Kidney epithelial cell (primary cell): Measurements from ENCODE around the gene SRPX2. TPM values are rescaled to one million over a fixed set of nuclear protein-coding genes. Genes with fewer than 3 reads are reported as not detected.

Source experiments
- DNase-seq: peaks from one replicate; pipeline ENCODE4 v3.0.0-alpha.2; 2010; ENCODE audit warnings: low read depth
- H3K27me3 ChIP-seq: 2 replicates; pipeline ENCODE4 v1.6.0; 2011; ENCODE audit warnings: low read length; ENCODE audit not compliant: control insufficient read depth, insufficient read depth
- H3K36me3 ChIP-seq: 2 replicates; pipeline ENCODE4 v1.5.1; 2011; ENCODE audit warnings: low read length; ENCODE audit not compliant: control insufficient read depth, insufficient read depth
- H3K4me3 ChIP-seq: 2 replicates; pipeline ENCODE4 v1.5.1; 2011; ENCODE audit warnings: low read depth, mild to moderate bottlenecking, control low read depth, low read length
- total RNA-seq: library from RNA; depleted of rRNA; stranded (reverse); fragments of >200 nt; gene quantifications from 2 replicates; pipeline ENCODE4 v1.2.3, GENCODE V29; 2015
- TF ChIP-seq, protein P1 (sequence below): IDR thresholded peaks from 2 replicates; pipeline ENCODE4 v1.5.1; 2011; ENCODE audit warnings: mild to moderate bottlenecking, moderate library complexity, low read length, control low read depth, inconsistent platforms; ENCODE audit not compliant: insufficient read depth, poor library complexity, severe bottlenecking

SRPX2 gene, protein sequence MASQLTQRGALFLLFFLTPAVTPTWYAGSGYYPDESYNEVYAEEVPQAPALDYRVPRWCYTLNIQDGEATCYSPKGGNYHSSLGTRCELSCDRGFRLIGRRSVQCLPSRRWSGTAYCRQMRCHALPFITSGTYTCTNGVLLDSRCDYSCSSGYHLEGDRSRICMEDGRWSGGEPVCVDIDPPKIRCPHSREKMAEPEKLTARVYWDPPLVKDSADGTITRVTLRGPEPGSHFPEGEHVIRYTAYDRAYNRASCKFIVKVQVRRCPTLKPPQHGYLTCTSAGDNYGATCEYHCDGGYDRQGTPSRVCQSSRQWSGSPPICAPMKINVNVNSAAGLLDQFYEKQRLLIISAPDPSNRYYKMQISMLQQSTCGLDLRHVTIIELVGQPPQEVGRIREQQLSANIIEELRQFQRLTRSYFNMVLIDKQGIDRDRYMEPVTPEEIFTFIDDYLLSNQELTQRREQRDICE
- 1.4 and 1.8 TPM in 2 replicates for total RNA-seq

DNA sequence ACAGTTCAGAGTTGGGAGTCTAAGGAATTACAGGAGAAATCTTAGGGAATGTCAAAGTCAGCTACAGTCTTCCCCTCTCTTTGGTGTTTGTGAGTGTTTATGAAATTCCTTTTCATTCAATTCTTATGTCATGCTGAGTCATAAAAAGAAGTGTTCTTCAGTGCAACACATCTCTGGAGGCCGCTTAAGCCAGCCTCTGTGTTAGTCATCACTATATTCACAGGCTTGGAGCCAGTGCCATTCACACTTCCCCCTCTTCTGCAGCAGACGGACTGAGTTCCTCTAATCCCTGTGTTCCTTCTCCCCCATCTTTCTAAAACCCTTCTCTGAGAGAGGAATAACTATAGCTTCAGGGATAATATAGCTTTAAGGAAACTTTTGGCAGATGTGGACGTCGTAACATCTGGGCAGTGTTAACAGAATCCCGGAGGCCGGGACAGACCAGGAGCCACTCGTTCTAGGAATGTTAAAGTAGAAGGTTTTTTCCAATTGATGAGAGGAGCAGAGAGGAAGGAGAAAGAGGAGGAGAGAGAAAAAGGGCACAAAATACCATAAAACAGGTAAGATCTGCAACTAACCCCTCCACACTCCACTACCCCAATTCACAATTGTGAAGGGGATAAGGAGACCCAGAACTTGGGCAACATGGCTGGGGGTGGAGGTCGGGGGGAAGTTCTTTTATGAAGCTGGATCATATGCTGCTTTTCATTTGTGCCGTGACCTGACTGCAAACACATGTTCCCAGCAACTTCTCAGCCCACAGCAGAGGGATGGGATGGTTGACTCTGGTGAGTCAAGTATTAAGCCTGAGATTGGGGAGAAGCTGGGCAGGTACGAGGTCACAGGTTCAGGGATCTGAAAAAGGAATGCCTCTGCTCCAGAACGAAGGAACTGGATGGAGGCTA is at the start of gene SRPX2:
Gene SRPX2, plus strand, starts transcription at position 244 of the 905 bp plus-strand sequence. CDS start 2,124 bp downstream, outside the sequence.
- H3K36me3 ChIP-seq: no peaks in the 10 kb centered on the region
- H3K4me3 ChIP-seq: no peak within 1 kb of the TSS
- TF ChIP-seq, protein P1, sequence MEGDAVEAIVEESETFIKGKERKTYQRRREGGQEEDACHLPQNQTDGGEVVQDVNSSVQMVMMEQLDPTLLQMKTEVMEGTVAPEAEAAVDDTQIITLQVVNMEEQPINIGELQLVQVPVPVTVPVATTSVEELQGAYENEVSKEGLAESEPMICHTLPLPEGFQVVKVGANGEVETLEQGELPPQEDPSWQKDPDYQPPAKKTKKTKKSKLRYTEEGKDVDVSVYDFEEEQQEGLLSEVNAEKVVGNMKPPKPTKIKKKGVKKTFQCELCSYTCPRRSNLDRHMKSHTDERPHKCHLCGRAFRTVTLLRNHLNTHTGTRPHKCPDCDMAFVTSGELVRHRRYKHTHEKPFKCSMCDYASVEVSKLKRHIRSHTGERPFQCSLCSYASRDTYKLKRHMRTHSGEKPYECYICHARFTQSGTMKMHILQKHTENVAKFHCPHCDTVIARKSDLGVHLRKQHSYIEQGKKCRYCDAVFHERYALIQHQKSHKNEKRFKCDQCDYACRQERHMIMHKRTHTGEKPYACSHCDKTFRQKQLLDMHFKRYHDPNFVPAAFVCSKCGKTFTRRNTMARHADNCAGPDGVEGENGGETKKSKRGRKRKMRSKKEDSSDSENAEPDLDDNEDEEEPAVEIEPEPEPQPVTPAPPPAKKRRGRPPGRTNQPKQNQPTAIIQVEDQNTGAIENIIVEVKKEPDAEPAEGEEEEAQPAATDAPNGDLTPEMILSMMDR: no peak
- H3K27me3 ChIP-seq: no peaks in the 10 kb centered on the region
- peak; percentile 62 for DNase-seq

DNA sequence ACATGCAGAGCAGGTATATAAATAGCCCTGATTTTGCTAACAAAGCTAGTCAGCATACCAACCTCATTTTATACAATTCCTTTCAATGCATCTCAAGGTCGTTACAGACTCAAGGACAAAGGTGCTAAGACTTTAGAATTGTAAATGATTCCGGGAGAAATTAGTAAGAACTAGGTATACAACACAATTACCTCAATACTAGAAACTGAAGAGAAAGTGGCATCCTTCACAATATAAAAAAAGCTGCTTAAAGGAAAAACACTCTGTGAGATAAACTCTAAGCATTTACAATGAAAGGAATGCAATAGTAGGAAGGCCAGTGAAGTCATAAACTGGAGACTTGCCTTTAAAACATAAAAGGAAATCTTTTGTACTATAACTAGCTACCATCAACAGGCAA is 47.4 kb upstream of the SRPX2 start:
- TF ChIP-seq, protein P1: no peak
- no peak for DNase-seq
- no peaks in the 10 kb centered on the region for H3K36me3 ChIP-seq
- H3K27me3 ChIP-seq: no peaks in the 10 kb centered on the region
- no peak overlapping the region for H3K4me3 ChIP-seq

DNA sequence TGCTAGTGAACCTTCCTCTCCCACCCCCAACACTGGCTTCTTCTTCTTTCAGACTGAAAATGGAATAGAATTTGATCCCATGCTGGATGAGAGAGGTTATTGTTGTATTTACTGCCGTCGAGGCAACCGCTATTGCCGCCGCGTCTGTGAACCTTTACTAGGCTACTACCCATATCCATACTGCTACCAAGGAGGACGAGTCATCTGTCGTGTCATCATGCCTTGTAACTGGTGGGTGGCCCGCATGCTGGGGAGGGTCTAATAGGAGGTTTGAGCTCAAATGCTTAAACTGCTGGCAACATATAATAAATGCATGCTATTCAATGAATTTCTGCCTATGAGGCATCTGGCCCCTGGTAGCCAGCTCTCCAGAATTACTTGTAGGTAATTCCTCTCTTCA is 44.5 kb upstream of the SRPX2 start:
- no peak for DNase-seq
- TF ChIP-seq, protein P1: no peak
- Histone ChIP-seq H3K36me3 (no peaks in the 10 kb centered on the region), H3K4me3 (no peak overlapping the region), H3K27me3 (no peaks in the 10 kb centered on the region)

DNA sequence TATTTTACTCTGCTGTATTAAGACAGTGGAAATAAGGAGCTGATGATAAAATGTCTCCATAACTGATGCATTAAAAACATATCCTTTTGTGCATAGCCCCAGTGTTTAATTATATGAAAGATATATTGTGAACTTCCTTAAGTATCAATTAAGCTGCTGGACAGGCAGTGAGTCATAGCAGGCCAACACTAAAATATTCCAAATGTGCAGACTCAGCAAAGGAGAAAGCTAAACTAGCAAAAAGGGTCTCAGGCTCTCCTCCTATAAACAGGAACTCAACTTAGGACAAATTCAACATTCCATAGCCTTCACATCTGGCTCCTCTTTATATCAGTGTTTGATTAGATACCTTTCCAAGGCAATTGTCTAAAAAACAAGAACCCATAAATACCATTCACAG is 43.7 kb upstream of the SRPX2 start:
- Histone ChIP-seq H3K4me3 (no peak overlapping the region), H3K36me3 (no peaks in the 10 kb centered on the region), H3K27me3 (no peaks in the 10 kb centered on the region)
- DNase-seq: no peak
- TF ChIP-seq, protein P1: no peak

DNA sequence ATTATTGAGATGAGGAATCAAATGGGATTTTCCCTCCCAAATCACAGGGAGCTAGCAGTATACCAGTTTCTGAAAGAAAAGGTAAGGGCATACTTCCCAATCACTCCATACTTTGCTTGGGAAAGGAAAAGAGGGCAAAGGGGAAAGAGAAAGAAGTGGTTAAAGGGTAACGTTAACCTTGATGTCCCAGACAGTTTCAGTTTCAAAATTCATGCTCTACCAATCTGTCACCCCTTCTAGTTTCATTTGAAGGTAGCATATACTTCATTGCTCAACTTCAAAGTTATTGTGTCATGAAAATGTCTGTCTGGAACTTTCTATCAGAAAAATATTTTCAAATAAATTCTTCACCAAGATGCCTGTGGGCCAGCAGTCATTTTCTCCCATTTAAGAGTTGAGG is 43.2 kb upstream of the SRPX2 start:
- Histone ChIP-seq H3K4me3 (no peak overlapping the region), H3K36me3 (no peaks in the 10 kb centered on the region), H3K27me3 (no peaks in the 10 kb centered on the region)
- no peak for DNase-seq
- TF ChIP-seq, protein P1: no peak
